ENCODE data around the gene GATA5. TPM values are rescaled to one million over a fixed set of nuclear protein-coding genes. Genes with fewer than 3 reads are reported as not detected.

GATA5 gene
- total RNA-seq, 1 donor from 2014 or later: not detected

- no peaks in the 10 kb centered on the region for H3K36me3 Mint-ChIP-seq (ENCODE audit: low read depth)
- no peaks in the 10 kb centered on the region for H3K27me3 Mint-ChIP-seq (ENCODE audit: insufficient read depth)
- intact Hi-C loops (cut with micrococcal nuclease): no loop called here
- H3K9me3 Mint-ChIP-seq: no peaks in the 10 kb centered on the region
- no peak overlapping the region for H3K4me3 Mint-ChIP-seq
- no peaks in the 10 kb centered on the region for H3K4me1 Mint-ChIP-seq (ENCODE audit: low read depth)
- no peak overlapping the region for H3K27ac Mint-ChIP-seq
- DNase-seq (ENCODE audit: low spot score): no peak
Measured at GRCh38 chr20:62460678-62461077, 15.1 kb downstream of the GATA5 start.

GRCh38 chr20:62459488-62459887 is 16.3 kb downstream of the GATA5 start:
- Mint-ChIP-seq H3K27me3 (ENCODE audit: insufficient read depth) (peaks cover 3% of the 10 kb centered on the region), H3K4me1 (ENCODE audit: low read depth) (no peaks in the 10 kb centered on the region), H3K27ac (no peak overlapping the region), H3K4me3 (no peak overlapping the region), H3K9me3 (no peaks in the 10 kb centered on the region), H3K36me3 (ENCODE audit: low read depth) (no peaks in the 10 kb centered on the region)
- intact Hi-C loops (cut with micrococcal nuclease): no loop called here
- no peak for DNase-seq (ENCODE audit: low spot score)

DNA sequence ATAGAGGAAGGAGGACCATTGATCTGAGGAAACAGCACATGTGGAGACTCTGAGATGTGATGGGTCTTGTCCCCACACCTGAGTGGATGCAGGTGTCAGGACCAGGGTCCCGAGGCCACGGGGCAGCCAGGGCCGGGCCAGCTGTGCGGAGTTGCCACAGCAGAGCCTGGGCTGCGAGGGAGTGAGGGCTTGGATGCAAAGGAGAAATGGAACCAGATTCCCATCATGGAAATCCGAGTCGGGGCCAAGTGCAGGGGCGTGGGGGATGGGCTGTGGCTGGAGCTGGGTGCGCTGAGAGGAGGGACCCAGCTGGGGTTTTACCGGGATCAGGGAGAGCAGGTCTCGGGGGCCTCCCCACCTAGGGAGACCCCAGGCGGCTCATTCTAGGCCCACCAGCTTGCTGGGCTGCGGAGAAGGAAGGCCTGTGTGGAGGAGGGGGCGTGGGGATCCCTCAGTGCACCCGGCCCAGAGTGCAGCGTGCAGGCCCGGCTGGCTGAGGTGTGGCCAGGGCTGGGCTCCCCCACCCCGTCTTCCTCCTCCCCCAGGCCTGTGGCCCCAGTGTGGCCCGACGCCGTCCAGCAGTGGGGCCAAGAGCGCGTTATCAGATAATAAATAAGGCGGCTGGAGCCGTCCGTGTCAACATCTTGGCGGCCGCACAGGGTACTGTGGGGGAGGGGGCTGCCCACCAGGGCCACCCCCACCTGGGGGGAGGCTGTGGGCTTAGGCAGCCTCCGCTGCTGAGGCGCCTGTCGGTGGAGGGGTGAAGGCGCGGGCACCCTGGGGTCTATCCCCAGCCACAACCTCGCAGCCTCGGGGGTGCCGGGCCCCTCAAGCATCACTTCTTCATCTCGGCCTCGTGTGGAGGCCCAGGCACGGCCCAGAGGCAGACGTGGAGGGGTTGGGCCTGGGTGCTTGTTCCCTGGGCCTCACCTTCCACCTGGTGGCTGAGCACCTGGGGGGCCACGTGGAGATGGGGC is 17.2 kb downstream of the GATA5 start:
- Mint-ChIP-seq H3K9me3 (no peaks in the 10 kb centered on the region), H3K4me1 (ENCODE audit: low read depth) (no peaks in the 10 kb centered on the region), H3K27ac (no peak overlapping the region), H3K4me3 (no peak overlapping the region), H3K36me3 (ENCODE audit: low read depth) (no peaks in the 10 kb centered on the region), H3K27me3 (ENCODE audit: insufficient read depth) (peaks cover 3% of the 10 kb centered on the region)
- no peak for DNase-seq (ENCODE audit: low spot score)
- intact Hi-C loops (cut with micrococcal nuclease): no loop called here

DNA sequence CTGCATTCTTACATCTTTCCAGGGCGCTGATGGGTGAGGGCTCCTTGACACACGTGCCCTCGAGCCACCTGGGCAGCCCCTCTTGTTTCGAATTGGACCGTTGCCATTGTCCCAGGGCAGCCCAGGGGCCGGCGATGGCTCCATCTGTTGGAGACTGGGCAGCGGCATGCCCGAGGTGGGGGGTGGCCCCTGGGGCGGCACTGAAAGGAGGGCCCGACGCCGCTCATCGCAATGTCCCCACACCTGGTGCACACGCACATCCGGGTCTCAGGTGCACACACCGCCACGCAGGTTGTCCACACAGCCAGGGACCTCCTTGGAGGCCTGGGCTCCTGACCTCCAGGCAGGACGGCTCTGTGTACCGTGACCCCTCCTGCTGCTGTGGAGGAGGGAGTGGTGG is 18.0 kb downstream of the GATA5 start:
- no peak overlapping the region for H3K27ac Mint-ChIP-seq
- no peak overlapping the region for H3K4me3 Mint-ChIP-seq
- H3K27me3 Mint-ChIP-seq (ENCODE audit: insufficient read depth): peaks cover 3% of the 10 kb centered on the region
- DNase-seq (ENCODE audit: low spot score): no peak
- H3K36me3 Mint-ChIP-seq (ENCODE audit: low read depth): no peaks in the 10 kb centered on the region
- no peaks in the 10 kb centered on the region for H3K9me3 Mint-ChIP-seq
- no peaks in the 10 kb centered on the region for H3K4me1 Mint-ChIP-seq (ENCODE audit: low read depth)
- intact Hi-C loops (cut with micrococcal nuclease): no loop called here

DNA sequence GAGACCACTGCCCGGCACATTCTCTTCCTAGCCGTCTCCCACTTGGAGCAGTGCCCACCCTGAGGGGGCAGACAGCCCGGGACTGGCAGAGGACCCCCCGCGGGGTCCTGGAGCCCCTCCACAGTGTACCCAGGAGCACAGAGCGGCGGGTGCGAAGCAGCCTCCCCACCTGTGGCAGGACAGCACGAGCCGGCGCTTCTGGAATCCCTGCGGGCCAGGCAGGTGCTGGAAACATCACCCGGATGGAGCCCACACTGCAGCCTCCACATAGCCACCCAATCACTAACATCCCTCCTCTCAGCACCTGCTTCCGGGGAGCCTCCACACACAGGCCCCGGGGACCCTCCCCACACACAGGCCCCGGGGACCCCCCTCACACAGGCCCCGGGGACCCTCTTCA is 18.7 kb downstream of the GATA5 start:
- DNase-seq (ENCODE audit: low spot score): no peak
- Mint-ChIP-seq H3K36me3 (ENCODE audit: low read depth) (no peaks in the 10 kb centered on the region), H3K27me3 (ENCODE audit: insufficient read depth) (peaks cover 3% of the 10 kb centered on the region), H3K4me1 (ENCODE audit: low read depth) (no peaks in the 10 kb centered on the region), H3K4me3 (no peak overlapping the region), H3K9me3 (no peaks in the 10 kb centered on the region), H3K27ac (no peak overlapping the region)
- intact Hi-C loops (cut with micrococcal nuclease): no loop called here

DNA sequence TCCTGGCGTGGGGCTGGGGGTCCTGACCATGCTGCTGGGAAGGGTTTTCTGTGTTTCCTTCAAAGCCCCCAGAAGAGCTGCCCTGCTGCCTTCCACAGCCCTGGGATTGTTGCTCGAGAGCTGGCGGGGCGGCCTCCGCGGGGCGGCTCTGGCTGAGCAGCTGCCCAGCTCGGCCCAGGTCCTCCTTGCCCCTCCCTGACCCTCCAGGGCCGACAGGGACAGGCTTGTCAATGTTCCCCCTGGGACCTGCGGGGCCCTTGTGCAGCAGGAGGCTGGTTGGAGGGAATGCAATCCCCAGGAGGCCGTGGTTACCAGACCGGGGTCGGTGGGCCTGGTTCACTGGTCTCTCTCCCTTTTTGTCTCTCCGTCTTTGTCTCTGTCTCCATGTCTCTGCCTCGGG is 19.9 kb downstream of the GATA5 start:
- H3K4me3 Mint-ChIP-seq: no peak overlapping the region
- intact Hi-C loops (cut with micrococcal nuclease): no loop called here
- no peak for DNase-seq (ENCODE audit: low spot score)
- no peaks in the 10 kb centered on the region for H3K4me1 Mint-ChIP-seq (ENCODE audit: low read depth)
- peaks cover 3% of the 10 kb centered on the region for H3K27me3 Mint-ChIP-seq (ENCODE audit: insufficient read depth)
- H3K27ac Mint-ChIP-seq: no peak overlapping the region
- H3K9me3 Mint-ChIP-seq: no peaks in the 10 kb centered on the region
- no peaks in the 10 kb centered on the region for H3K36me3 Mint-ChIP-seq (ENCODE audit: low read depth)

- H3K36me3 Mint-ChIP-seq (ENCODE audit: low read depth): no peaks in the 10 kb centered on the region
- no peak overlapping the region for H3K27ac Mint-ChIP-seq
- no peak overlapping the region for H3K4me3 Mint-ChIP-seq
- H3K27me3 Mint-ChIP-seq (ENCODE audit: insufficient read depth): peaks cover 3% of the 10 kb centered on the region
- intact Hi-C loops (cut with micrococcal nuclease): no loop called here
- no peak for DNase-seq (ENCODE audit: low spot score)
- H3K4me1 Mint-ChIP-seq (ENCODE audit: low read depth): no peaks in the 10 kb centered on the region
- H3K9me3 Mint-ChIP-seq: no peaks in the 10 kb centered on the region
Measured at GRCh38 chr20:62454904-62455636, 20.7 kb downstream of the GATA5 start.

GRCh38 chr20:62453186-62453808 is 22.5 kb downstream of the GATA5 start:
- no peak overlapping the region for H3K27ac Mint-ChIP-seq
- DNase-seq (ENCODE audit: low spot score): no peak
- no peaks in the 10 kb centered on the region for H3K4me1 Mint-ChIP-seq (ENCODE audit: low read depth)
- H3K4me3 Mint-ChIP-seq: no peak overlapping the region
- intact Hi-C loops (cut with micrococcal nuclease): no loop called here
- peaks cover 3% of the 10 kb centered on the region for H3K27me3 Mint-ChIP-seq (ENCODE audit: insufficient read depth)
- no peaks in the 10 kb centered on the region for H3K36me3 Mint-ChIP-seq (ENCODE audit: low read depth)
- no peaks in the 10 kb centered on the region for H3K9me3 Mint-ChIP-seq

DNA sequence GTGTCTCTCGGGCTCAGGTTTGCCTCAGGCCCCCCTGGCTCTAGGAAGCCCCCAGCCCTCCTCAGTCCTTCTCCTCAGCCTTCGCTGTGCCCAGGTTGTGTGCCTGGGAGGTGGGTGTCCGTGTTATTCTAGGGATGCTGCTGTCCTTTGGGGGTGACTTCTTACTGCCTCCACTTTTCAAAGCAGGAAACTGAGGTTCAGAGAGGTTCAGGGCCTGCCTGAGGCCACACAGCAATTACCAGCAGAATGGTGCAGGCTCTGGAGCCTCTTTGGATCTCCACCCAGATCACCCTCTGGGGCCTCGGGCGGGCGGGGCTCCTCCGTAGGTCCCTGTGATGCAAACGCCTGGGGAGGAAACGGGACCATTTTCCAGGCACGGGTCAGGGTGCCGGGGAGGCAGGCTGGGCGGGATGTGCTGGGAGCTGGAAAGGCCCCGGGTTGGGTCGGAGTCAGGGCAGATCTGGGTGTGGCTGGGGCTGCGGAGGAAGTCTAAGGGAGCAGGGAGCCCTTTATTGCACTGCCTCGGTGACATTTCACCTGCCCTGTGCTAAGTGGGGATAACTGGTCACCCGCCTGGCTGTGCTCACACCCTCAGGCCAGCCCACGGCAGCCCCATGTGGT is 23.2 kb downstream of the GATA5 start:
- intact Hi-C loops (cut with micrococcal nuclease): no loop called here
- no peaks in the 10 kb centered on the region for H3K4me1 Mint-ChIP-seq (ENCODE audit: low read depth)

DNA sequence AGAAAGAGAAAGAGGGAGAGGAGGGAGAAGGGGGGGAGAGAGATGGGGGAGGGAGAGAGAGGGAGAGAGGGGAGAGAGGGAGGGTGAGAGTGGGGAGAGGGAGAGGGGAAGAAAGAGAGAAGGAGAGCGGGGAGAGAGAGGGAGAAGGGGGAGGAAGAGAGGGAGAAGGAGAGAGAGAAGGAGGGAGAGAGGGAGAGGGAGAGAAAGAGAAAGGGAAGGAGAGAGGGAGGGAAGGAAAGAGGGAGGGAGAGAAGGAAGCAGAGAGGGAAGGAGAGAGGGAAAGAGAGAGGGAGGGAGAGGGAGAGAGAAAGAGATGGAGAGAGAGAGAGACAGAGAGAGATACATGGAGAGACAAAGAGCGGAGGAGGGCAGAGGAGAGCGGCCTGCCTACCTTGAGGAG is 23.8 kb downstream of the GATA5 start:
- no peaks in the 10 kb centered on the region for H3K4me1 Mint-ChIP-seq (ENCODE audit: low read depth)
- no peaks in the 10 kb centered on the region for H3K9me3 Mint-ChIP-seq
- H3K36me3 Mint-ChIP-seq (ENCODE audit: low read depth): no peaks in the 10 kb centered on the region
- no peak for DNase-seq (ENCODE audit: low spot score)
- intact Hi-C loops (cut with micrococcal nuclease): no loop called here
- no peak overlapping the region for H3K4me3 Mint-ChIP-seq
- no peak overlapping the region for H3K27ac Mint-ChIP-seq
- peaks cover 3% of the 10 kb centered on the region for H3K27me3 Mint-ChIP-seq (ENCODE audit: insufficient read depth)

More for the DNA sequence above, 23.2 kb downstream of the GATA5 start:
- no peak overlapping the region for H3K4me3 Mint-ChIP-seq
- H3K27me3 Mint-ChIP-seq (ENCODE audit: insufficient read depth): peaks cover 3% of the 10 kb centered on the region
- H3K9me3 Mint-ChIP-seq: no peaks in the 10 kb centered on the region
- no peaks in the 10 kb centered on the region for H3K36me3 Mint-ChIP-seq (ENCODE audit: low read depth)
- H3K27ac Mint-ChIP-seq: no peak overlapping the region
- DNase-seq (ENCODE audit: low spot score): no peak

DNA sequence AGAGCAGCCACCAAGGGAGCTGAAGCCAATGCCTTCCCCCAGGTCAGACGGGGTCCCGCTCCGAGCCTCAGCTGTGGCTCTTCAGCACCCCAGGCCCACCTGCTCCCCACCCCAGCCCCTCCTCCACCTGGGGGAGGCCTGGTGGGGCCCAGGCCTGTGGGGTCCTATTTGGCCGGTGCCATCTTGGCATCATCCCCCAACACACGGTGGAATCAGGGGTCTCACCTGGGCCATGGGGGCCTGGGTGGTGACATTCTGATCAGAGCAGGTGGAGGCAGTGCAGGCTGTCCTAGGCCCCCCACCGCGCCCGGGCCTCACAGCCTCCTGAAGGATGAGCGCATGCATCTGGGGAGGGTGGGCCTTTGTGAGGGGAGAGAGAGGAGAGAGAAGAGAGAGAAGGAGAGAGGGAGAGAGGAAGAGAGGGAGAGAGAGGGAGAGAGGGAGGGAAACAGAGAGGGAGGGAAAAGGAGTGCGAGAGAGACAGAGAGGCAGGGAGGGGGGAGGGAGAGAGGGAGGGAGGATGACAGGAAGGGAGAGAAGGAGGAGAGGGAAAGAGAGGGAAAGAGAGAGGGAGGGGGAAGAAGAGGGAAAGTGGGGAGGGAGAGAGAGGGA is 24.5 kb downstream of the GATA5 start:
- Mint-ChIP-seq H3K4me1 (ENCODE audit: low read depth) (no peaks in the 10 kb centered on the region), H3K27me3 (ENCODE audit: insufficient read depth) (peaks cover 3% of the 10 kb centered on the region), H3K4me3 (no peak overlapping the region), H3K9me3 (no peaks in the 10 kb centered on the region), H3K36me3 (ENCODE audit: low read depth) (no peaks in the 10 kb centered on the region), H3K27ac (no peak overlapping the region)
- DNase-seq (ENCODE audit: low spot score): no peak
- intact Hi-C loops (cut with micrococcal nuclease): no loop called here

GRCh38 chr20:62449951-62450691 is 25.7 kb downstream of the GATA5 start:
- H3K4me3 Mint-ChIP-seq: no peak overlapping the region
- peaks cover 3% of the 10 kb centered on the region for H3K27me3 Mint-ChIP-seq (ENCODE audit: insufficient read depth)
- H3K27ac Mint-ChIP-seq: no peak overlapping the region
- H3K36me3 Mint-ChIP-seq (ENCODE audit: low read depth): no peaks in the 10 kb centered on the region
- H3K9me3 Mint-ChIP-seq: no peaks in the 10 kb centered on the region
- DNase-seq (ENCODE audit: low spot score): no peak
- H3K4me1 Mint-ChIP-seq (ENCODE audit: low read depth): no peaks in the 10 kb centered on the region
- intact Hi-C loops (cut with micrococcal nuclease): no loop called here
